IPS-15b (cell line): Measurements from ENCODE around the gene WDR13.
"Not testable (repeated sequence)": the region's sequence is repeated elsewhere in the genome, so short reads cannot be mapped to it uniquely, and the experiment has no call there.

Source experiments
- H3K27me3 ChIP-seq: one replicate; pipeline ENCODE4 v1.6.1; 2013; ENCODE audit warnings: low read length; ENCODE audit not compliant: control insufficient read depth, insufficient read depth
- H3K36me3 ChIP-seq: one replicate; pipeline ENCODE4 v1.6.1; 2013; ENCODE audit warnings: low read length; ENCODE audit not compliant: control insufficient read depth, insufficient read depth
- H3K4me1 ChIP-seq: one replicate; pipeline ENCODE4 v1.6.1; 2013; ENCODE audit warnings: mild to moderate bottlenecking, low read length; ENCODE audit not compliant: control insufficient read depth, insufficient read depth
- H3K4me3 ChIP-seq: one replicate; pipeline ENCODE4 v1.5.1; 2013; ENCODE audit warnings: low read depth, low read length
- H3K9ac ChIP-seq: one replicate; pipeline ENCODE4 v1.6.1; 2013; ENCODE audit warnings: low read depth, mild to moderate bottlenecking, low read length
- H3K9me3 ChIP-seq: one replicate; pipeline ENCODE4 v1.6.1; 2013; ENCODE audit warnings: mild to moderate bottlenecking, low read length; ENCODE audit not compliant: control insufficient read depth, insufficient read depth

WDR13 gene

GRCh38 chrX:48597353-48598264 lies at the start of gene WDR13:
Gene WDR13 (plus strand): TSS chrX:48597492. CDS start chrX:48597997, 505 bp downstream.
- no peaks in the 10 kb centered on the region for H3K4me1 ChIP-seq
- H3K4me3 ChIP-seq = peak within 1 kb of the TSS; percentile 87
- no peaks in the 10 kb centered on the region for H3K9me3 ChIP-seq
- H3K9ac ChIP-seq = no peak within 1 kb of the TSS
- no peaks in the 10 kb centered on the region for H3K27me3 ChIP-seq
- peaks cover 12% of the 10 kb centered on the region for H3K36me3 ChIP-seq

DNA sequence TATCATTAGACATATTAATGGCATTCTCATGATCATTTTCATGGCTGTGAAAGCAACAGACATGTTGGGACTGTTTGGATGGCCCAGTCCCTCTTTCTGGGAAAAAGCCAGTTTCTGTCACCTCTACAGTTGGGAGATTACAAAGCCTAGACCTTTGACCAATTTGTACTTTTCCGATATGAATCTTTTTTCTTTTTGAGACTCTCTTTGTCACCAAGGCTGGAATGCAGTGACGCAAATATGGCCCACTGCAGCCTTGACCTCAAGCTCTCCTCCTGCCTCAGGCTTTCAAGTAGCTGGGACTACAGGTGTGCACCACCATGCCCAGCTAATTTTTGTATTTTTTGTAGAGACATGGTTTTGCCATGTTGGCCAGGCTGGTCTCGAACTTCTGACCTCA lies 48.4 kb upstream of the WDR13 start:
- Histone ChIP-seq H3K36me3 (peaks cover 2% of the 10 kb centered on the region), H3K27me3 (no peaks in the 10 kb centered on the region), H3K4me1 (no peaks in the 10 kb centered on the region)

GRCh38 chrX:48555731-48556325 lies 41.5 kb upstream of the WDR13 start:
- H3K4me1 ChIP-seq, H3K27me3 ChIP-seq, H3K9me3 ChIP-seq, H3K4me3 ChIP-seq, H3K9ac ChIP-seq: not testable (repeated sequence)
- peaks cover 11% of the 10 kb centered on the region for H3K36me3 ChIP-seq

More for the DNA sequence above, 48.4 kb upstream of the WDR13 start:
- Histone ChIP-seq H3K9me3 (peaks cover 2% of the 10 kb centered on the region), H3K9ac (no peak overlapping the region), H3K4me3 (no peak overlapping the region)

DNA sequence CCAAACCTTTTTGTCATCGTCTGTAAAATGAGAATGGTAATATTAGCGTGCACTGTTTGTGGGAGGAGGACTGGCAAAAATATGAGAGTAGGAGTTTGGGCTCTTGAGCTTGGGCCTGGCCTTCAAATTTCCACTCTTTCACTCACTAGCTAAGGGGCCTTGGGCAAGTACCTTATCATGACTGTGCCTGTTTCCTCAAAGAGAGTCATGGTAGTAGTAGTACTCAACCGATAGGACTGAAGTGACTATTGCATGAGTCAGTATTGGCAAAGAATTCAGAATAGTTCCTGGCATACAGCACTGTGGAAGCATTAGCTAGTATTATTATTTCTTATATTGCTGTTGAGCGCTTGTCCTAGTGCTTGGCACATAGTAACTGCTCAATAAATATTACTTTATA lies 39.0 kb upstream of the WDR13 start:
- H3K27me3 ChIP-seq = no peaks in the 10 kb centered on the region

GRCh38 chrX:48559636-48560035 lies 37.7 kb upstream of the WDR13 start:
- Histone ChIP-seq H3K9me3 (peaks cover 5% of the 10 kb centered on the region), H3K27me3 (no peaks in the 10 kb centered on the region), H3K9ac (no peak overlapping the region), H3K4me3 (no peak overlapping the region), H3K4me1 (no peaks in the 10 kb centered on the region), H3K36me3 (peaks cover 11% of the 10 kb centered on the region)

More for the DNA sequence above, 39.0 kb upstream of the WDR13 start:
- H3K9ac ChIP-seq = no peak overlapping the region
- no peak overlapping the region for H3K4me3 ChIP-seq
- peaks cover 5% of the 10 kb centered on the region for H3K9me3 ChIP-seq
- H3K36me3 ChIP-seq = peaks cover 11% of the 10 kb centered on the region
- no peaks in the 10 kb centered on the region for H3K4me1 ChIP-seq

GRCh38 chrX:48560056-48560455 lies 37.2 kb upstream of the WDR13 start:
- Histone ChIP-seq H3K27me3 (no peaks in the 10 kb centered on the region), H3K4me3 (no peak overlapping the region)

DNA sequence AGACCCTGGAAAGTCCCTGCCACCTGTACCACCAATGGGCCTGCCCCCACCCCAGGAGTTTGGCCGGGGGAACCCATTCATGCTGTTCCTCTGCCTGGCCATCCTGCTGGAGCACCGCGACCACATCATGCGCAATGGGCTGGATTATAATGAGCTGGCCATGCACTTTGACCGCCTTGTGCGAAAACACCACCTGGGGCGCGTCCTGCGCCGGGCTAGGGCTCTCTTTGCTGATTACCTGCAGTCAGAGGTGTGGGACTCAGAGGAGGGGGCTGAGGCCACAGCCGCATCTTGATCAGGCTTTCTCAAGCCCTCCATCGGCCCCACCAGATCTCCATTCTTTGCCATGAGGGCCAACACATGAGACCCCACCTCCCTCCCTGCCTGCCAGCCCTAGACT lies 36.6 kb upstream of the WDR13 start:
- Histone ChIP-seq H3K4me1 (no peaks in the 10 kb centered on the region), H3K4me3 (no peak overlapping the region), H3K27me3 (no peaks in the 10 kb centered on the region), H3K36me3 (peaks cover 11% of the 10 kb centered on the region), H3K9ac (no peak overlapping the region), H3K9me3 (peaks cover 5% of the 10 kb centered on the region)

More at GRCh38 chrX:48560056-48560455, 37.2 kb upstream of the WDR13 start:
- peaks cover 11% of the 10 kb centered on the region for H3K36me3 ChIP-seq
- H3K9me3 ChIP-seq = peaks cover 5% of the 10 kb centered on the region
- no peak overlapping the region for H3K9ac ChIP-seq
- no peaks in the 10 kb centered on the region for H3K4me1 ChIP-seq

- no peaks in the 10 kb centered on the region for H3K36me3 ChIP-seq
- H3K4me1 ChIP-seq = no peaks in the 10 kb centered on the region
- H3K9me3 ChIP-seq = no peaks in the 10 kb centered on the region
- no peak overlapping the region for H3K4me3 ChIP-seq
- no peaks in the 10 kb centered on the region for H3K27me3 ChIP-seq
- no peak overlapping the region for H3K9ac ChIP-seq
Measured at GRCh38 chrX:48569958-48570357, 27.3 kb upstream of the WDR13 start.

- Histone ChIP-seq H3K9ac (no peak overlapping the region), H3K9me3 (no peaks in the 10 kb centered on the region), H3K36me3 (peaks cover 24% of the 10 kb centered on the region), H3K4me1 (no peaks in the 10 kb centered on the region), H3K4me3 (peak overlapping the region; percentile 67), H3K27me3 (no peaks in the 10 kb centered on the region)
Measured at GRCh38 chrX:48573690-48574269, 23.5 kb upstream of the WDR13 start.

DNA sequence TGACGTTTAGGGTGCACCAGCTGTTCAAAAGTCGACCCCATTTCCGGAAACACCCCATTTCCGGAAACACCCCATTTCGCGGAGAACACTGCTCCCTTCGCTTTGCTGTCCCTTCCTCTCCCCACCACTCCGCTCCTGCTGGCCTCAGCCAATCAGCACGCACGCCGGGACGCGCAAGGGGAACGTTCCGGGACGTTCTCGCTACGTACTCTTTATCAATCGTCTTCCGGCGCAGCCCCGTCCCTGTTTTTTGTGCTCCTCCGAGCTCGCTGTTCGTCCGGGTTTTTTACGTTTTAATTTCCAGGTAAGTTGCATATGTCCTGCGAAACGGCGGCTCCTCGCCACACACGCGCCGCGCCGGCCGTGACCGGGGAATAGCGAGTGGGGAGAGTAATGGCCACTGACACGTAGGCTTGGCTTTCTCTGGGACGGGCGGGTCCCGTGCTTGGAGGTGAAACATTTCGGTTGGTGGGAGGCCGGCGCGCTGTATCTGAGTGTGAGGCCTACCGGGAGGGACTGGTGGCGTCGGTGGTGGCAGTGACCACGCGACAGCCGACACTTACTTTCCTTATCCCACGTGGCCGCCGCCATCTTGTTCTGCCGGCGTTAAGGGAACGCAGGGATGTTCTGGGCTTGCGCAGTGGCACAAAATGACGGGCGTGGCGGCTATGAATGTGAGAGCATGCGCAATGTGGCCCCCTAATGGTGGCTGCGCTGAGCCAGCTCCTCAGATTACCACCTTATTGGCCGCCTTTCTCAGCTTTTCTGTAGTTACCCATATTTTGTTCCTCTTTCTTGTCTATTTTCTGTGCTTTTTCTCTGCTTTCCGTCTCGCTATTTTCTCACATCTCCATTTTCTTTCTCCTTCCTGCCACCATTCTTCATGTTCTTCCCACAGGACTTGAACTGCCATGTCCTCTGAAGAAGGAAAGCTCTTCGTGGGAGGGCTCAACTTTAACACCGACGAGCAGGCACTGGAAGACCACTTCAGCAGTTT lies 22.7 kb upstream of the WDR13 start, which contains the start of gene RBM3:
Gene RBM3, plus strand, starts transcription at position 215 of the 997 bp plus-strand sequence. Its CDS starts 697 bp downstream, at position 912.
- peaks cover 26% of the 10 kb centered on the region for H3K36me3 ChIP-seq
- H3K9me3 ChIP-seq = no peaks in the 10 kb centered on the region
- no peaks in the 10 kb centered on the region for H3K4me1 ChIP-seq

GRCh38 chrX:48575642-48576041 lies 21.6 kb upstream of the WDR13 start:
- Histone ChIP-seq H3K4me1 (no peaks in the 10 kb centered on the region), H3K27me3 (no peaks in the 10 kb centered on the region), H3K36me3 (peaks cover 30% of the 10 kb centered on the region), H3K4me3 (peak overlapping the region; percentile 67), H3K9ac (peak overlapping the region; percentile 94), H3K9me3 (no peaks in the 10 kb centered on the region)

More for the DNA sequence above, 22.7 kb upstream of the WDR13 start, which contains the start of gene RBM3:
- H3K9ac ChIP-seq = peak within 1 kb of the TSS; percentile 94
- no peaks in the 10 kb centered on the region for H3K27me3 ChIP-seq
- peak within 1 kb of the TSS; percentile 67 for H3K4me3 ChIP-seq
